Astrocyte of the spinal cord (primary cell): ENCODE results near the gene OR51T1.
A peak's percentile ranks its signal among the peaks of the same experiment; 100 is the strongest.

ENCODE experiments used
- DNase-seq: peaks from one replicate; pipeline ENCODE4 v3.0.0; 2011; ENCODE audit warnings: low read depth, low spot score
- H3K4me3 ChIP-seq: 2 replicates; pipeline ENCODE4 v1.5.1; 2011; ENCODE audit warnings: low read depth, mild to moderate bottlenecking, low read length, moderate library complexity
- in situ Hi-C: cut with HindIII; loops from 2 replicates; pipeline ENCODE4 v1.10.0; 2017; ENCODE audit warnings: low sequenced_read_pairs
- TF ChIP-seq, protein P1 (sequence below): IDR thresholded peaks from 2 replicates; pipeline ENCODE4 v1.5.1; 2012; ENCODE audit warnings: low read depth, mild to moderate bottlenecking, low read length, inconsistent platforms

The OR51T1 gene

GRCh38 chr11:4890279-4890678 is 8.6 kb downstream of the OR51T1 start:
- no peak overlapping the region for H3K4me3 ChIP-seq
- TF ChIP-seq, protein P1, sequence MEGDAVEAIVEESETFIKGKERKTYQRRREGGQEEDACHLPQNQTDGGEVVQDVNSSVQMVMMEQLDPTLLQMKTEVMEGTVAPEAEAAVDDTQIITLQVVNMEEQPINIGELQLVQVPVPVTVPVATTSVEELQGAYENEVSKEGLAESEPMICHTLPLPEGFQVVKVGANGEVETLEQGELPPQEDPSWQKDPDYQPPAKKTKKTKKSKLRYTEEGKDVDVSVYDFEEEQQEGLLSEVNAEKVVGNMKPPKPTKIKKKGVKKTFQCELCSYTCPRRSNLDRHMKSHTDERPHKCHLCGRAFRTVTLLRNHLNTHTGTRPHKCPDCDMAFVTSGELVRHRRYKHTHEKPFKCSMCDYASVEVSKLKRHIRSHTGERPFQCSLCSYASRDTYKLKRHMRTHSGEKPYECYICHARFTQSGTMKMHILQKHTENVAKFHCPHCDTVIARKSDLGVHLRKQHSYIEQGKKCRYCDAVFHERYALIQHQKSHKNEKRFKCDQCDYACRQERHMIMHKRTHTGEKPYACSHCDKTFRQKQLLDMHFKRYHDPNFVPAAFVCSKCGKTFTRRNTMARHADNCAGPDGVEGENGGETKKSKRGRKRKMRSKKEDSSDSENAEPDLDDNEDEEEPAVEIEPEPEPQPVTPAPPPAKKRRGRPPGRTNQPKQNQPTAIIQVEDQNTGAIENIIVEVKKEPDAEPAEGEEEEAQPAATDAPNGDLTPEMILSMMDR: no peak
- in situ Hi-C loops: no loop called here
- no peak for DNase-seq

DNA sequence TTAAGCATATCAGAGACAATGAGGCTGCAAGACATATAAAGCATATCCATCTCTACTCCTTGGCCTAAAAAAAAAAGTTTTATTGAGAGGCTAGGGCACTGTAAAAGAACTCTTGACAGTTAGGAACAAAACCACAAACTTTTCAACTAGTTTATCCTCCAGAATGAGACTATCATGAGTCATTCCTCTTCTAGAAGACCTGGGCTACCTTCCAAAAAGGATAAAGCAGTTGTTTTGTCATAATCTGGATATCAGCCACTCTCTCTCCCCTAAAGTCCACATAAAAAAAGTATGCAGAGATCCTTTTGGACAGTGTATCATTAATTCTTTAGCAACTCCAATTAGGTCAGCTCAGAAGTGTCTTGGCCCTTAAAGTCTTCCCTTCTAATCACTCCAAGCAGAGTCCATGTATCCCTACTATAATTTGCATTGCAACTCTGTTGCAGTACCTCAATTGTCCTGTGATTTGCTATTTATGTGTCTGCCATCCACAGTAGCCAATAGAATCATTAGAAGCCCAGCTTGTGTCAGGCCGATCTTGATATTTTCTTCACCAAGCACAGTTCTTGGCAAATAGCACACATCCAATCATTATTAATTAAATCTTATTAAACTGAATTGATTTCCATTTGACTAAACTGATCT is 10.4 kb downstream of the OR51T1 start:
- in situ Hi-C loops: no loop called here
- TF ChIP-seq, protein P1: peak; percentile 30
- H3K4me3 ChIP-seq: no peak overlapping the region
- DNase-seq: peak; percentile 94

GRCh38 chr11:4903484-4903883 is 21.8 kb downstream of the OR51T1 start, which contains the start of gene OR51A7:
Gene OR51A7 (plus strand): TSS chr11:4903783. CDS start chr11:4907370, 3,587 bp downstream.
- no peak for DNase-seq
- TF ChIP-seq, protein P1: no peak
- in situ Hi-C loops: no loop called here
- H3K4me3 ChIP-seq: no peak within 1 kb of the TSS

- TF ChIP-seq, protein P1: no peak
- H3K4me3 ChIP-seq: no peak overlapping the region
- in situ Hi-C loops: no loop called here
- DNase-seq: no peak
These were observed 34.9 kb downstream of the OR51T1 start for GRCh38 chr11:4916581-4916980.

DNA sequence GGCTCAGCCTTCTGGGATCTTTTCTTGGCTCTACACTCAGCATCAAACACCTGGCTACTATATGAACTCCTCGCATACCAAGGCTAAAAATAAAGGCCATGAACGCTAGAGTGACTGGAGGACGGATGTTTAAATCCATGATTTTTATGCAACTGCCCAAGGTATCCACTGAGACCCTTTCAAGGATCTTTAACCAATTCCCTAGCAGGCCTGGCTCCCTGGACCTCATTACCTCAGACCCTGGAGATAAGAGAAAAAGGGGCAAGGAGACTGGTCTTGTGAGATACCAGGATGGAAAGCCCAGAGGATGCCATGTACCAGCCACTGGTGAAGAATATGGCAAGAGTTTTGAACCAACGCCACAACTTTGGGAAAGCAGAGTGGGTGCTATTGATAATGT is 37.5 kb downstream of the OR51T1 start, which contains the start of gene OR51G2:
Gene OR51G2, minus strand, starts transcription at position 101 of the 400 bp plus-strand sequence. CDS start 3,687 bp downstream, outside the sequence.
- TF ChIP-seq, protein P1: no peak
- H3K4me3 ChIP-seq: no peak within 1 kb of the TSS
- in situ Hi-C loops: no loop called here
- DNase-seq: no peak

DNA sequence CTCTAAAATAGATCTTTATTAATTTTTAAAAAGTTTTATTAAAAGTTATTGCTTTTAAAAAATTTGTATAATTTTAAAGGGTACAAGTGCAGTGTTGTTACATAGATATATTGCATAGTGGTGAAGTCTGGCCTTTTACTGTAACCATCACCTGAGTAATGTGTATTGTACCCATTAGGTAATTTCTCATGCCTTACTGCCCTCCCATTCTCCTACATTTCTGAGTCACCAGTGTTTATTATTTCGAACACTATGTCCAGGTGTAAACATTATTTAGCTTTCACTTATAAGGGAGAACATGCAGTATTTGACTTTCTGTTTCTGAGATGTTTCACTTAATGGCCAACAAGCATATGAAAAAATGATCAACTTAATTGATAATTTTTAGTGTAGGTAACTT is 40.1 kb downstream of the OR51T1 start:
- DNase-seq: no peak
- H3K4me3 ChIP-seq: no peak overlapping the region
- in situ Hi-C loops: no loop called here
- TF ChIP-seq, protein P1: no peak
